MCF 10A (cell line): ENCODE data around the gene TCF12. TPM values are rescaled to one million over a fixed set of nuclear protein-coding genes. Genes with fewer than 3 reads are reported as not detected.

ENCODE experiments used
- BruUV-seq: library from RNA; stranded (reverse); fragments of 400-500 nt; replicated peaks from 2 replicates; lab custom pipeline; 2021; lab: Mats Ljungman, UMichigan
- CTCF ChIA-PET: fragments of 300-600 bp; sonication (Branson Sonifier 250); formaldehyde crosslinking; extraction: SDS; loops from one replicate; lab custom pipeline; 2021; ENCODE audit warnings: antibody characterized with exemption, inconsistent platforms; lab: Yijun Ruan, JAX
- POLR2A ChIA-PET: fragments of 300-600, 350-650 bp; sonication (Branson Sonifier 250); formaldehyde crosslinking; extraction: SDS; loops from one replicate; lab custom pipeline; 2020; ENCODE audit warnings: antibody characterized with exemption, inconsistent platforms; lab: Yijun Ruan, JAX
- DNase-seq: peaks from one replicate; pipeline ENCODE4 v3.0.0-alpha.2; 2018; ENCODE audit not compliant: unreplicated experiment
- H3K27ac Mint-ChIP-seq: one replicate; pipeline ENCODE4 v1.8.0; 2022; ENCODE audit warnings: mild to moderate bottlenecking, low read depth, mixed read lengths; ENCODE audit not compliant: unreplicated experiment
- H3K27me3 Mint-ChIP-seq: one replicate; pipeline ENCODE4 v1.8.0; 2022; ENCODE audit warnings: mixed read lengths; ENCODE audit not compliant: insufficient read depth, unreplicated experiment
- H3K36me3 Mint-ChIP-seq: one replicate; pipeline ENCODE4 v1.8.0; 2022; ENCODE audit warnings: mild to moderate bottlenecking, moderate library complexity, mixed read lengths; ENCODE audit not compliant: insufficient read depth, unreplicated experiment
- H3K4me1 Mint-ChIP-seq: one replicate; pipeline ENCODE4 v1.8.0; 2022; ENCODE audit warnings: mixed read lengths; ENCODE audit not compliant: insufficient read depth, unreplicated experiment
- H3K4me3 Mint-ChIP-seq: one replicate; pipeline ENCODE4 v1.8.0; 2022; ENCODE audit warnings: mild to moderate bottlenecking, moderate library complexity, mixed read lengths; ENCODE audit not compliant: unreplicated experiment
- H3K9me3 Mint-ChIP-seq: one replicate; pipeline ENCODE4 v1.8.0; 2022; ENCODE audit warnings: mixed read lengths; ENCODE audit not compliant: unreplicated experiment
- CTCF ChIP-seq: fragments of 200-600 bp; IDR thresholded peaks from one replicate; pipeline ENCODE4 v1.8.0; 2022; ENCODE audit warnings: antibody characterized with exemption, mild to moderate bottlenecking; ENCODE audit not compliant: unreplicated experiment
- intact Hi-C: fragments of 100-400 bp; cut with micrococcal nuclease; formaldehyde crosslinking; loops from 2 replicates; pipeline ENCODE4 v1.14.1; 2022
- total RNA-seq: library from RNA; stranded (reverse); gene quantifications from 2 replicates; pipeline ENCODE4 v1.2.3, GENCODE V29; 2022

Gene TCF12
- total RNA-seq, 1 experiment from 2014 or later = 140 TPM

- intact Hi-C loops = no loop called here
- TF ChIP-seq CTCF = no peak
- CTCF ChIA-PET = interaction anchor here (0.5 kb wide), 1 partner anchor 499 kb away, joined by 3 read pairs; no protein-coding TSS in a partner anchor
- POLR2A ChIA-PET = no interaction called here
- no peaks in the 10 kb centered on the region for H3K27me3 Mint-ChIP-seq
- DNase-seq = no peak
- no peaks in the 10 kb centered on the region for H3K36me3 Mint-ChIP-seq
- no TSS peak for BruUV-seq
- H3K4me1 Mint-ChIP-seq = no peaks in the 10 kb centered on the region
- H3K9me3 Mint-ChIP-seq = no peaks in the 10 kb centered on the region
- H3K4me3 Mint-ChIP-seq = no peak overlapping the region
- H3K27ac Mint-ChIP-seq = no peak overlapping the region
These were observed 384.3 kb downstream of the TCF12 start for GRCh38 chr15:57302640-57303257.

GRCh38 chr15:57305009-57305408, 386.6 kb downstream of the TCF12 start:
- no peak for TF ChIP-seq CTCF

GRCh38 chr15:57306161-57306943, 387.9 kb downstream of the TCF12 start:
- H3K27ac Mint-ChIP-seq = no peak overlapping the region
- H3K4me1 Mint-ChIP-seq = no peaks in the 10 kb centered on the region
- TF ChIP-seq CTCF = peak; percentile 77
- peak overlapping the region; percentile 32 for H3K4me3 Mint-ChIP-seq
- DNase-seq = peak; percentile 74
- POLR2A ChIA-PET = interaction anchor here (1.2 kb wide), 1 partner anchor 321 kb away, joined by 4 read pairs; no protein-coding TSS in a partner anchor
- intact Hi-C loops = loop anchor here (1.0 to 5.0 kb wide), 6 partner anchors 160 to 815 kb away; partner anchors contain the start of gene TCF12
- CTCF ChIA-PET = interaction anchor here (0.6 to 6.0 kb wide), 30 partner anchors 9 to 817 kb away, joined by 3 to 55 read pairs (median 4); no protein-coding TSS in a partner anchor
- H3K9me3 Mint-ChIP-seq = no peaks in the 10 kb centered on the region
- no TSS peak for BruUV-seq
- no peaks in the 10 kb centered on the region for H3K36me3 Mint-ChIP-seq
- H3K27me3 Mint-ChIP-seq = no peaks in the 10 kb centered on the region

More at GRCh38 chr15:57305009-57305408, 386.6 kb downstream of the TCF12 start:
- intact Hi-C loops = loop anchor here (5.0 kb wide), 2 partner anchors 288 to 388 kb away; partner anchors contain the start of gene TCF12
- no peak for DNase-seq
- CTCF ChIA-PET = interaction anchor here (1.5 to 6.0 kb wide), 2 partner anchors 158 to 483 kb away, joined by 4 to 55 read pairs; no protein-coding TSS in a partner anchor
- H3K36me3 Mint-ChIP-seq = no peaks in the 10 kb centered on the region
- no peaks in the 10 kb centered on the region for H3K9me3 Mint-ChIP-seq
- POLR2A ChIA-PET = interaction anchor here (0.5 kb wide), 1 partner anchor 39 kb away, joined by 3 read pairs; no protein-coding TSS in a partner anchor
- H3K27ac Mint-ChIP-seq = no peak overlapping the region
- H3K27me3 Mint-ChIP-seq = no peaks in the 10 kb centered on the region
- BruUV-seq = no TSS peak
- H3K4me1 Mint-ChIP-seq = no peaks in the 10 kb centered on the region
- no peak overlapping the region for H3K4me3 Mint-ChIP-seq
